A549 (cell line): ENCODE measurements around the gene HACL1. TPM values are rescaled to one million over a fixed set of nuclear protein-coding genes. Genes with fewer than 3 reads are reported as not detected.

ENCODE experiments used
- ATAC-seq, 2 experiments: fragments of 200-7000 bp in 1 of 2; fragments of >200 bp in 1 of 2; cut with Nextera tagmentation in 1 of 2; cut with Tn5 transposase in 1 of 2; 3 replicates each; pipeline versions ENCODE4 v1.8.0 to v1.9.1; 2018 to 2020; ENCODE audit warnings: mild to moderate bottlenecking in 1 of 2, moderate library complexity in 1 of 2
- CTCF ChIA-PET: fragments of 300-600 bp; sonication (Branson Sonifier 250); formaldehyde crosslinking; extraction: SDS; loops from one replicate; lab custom pipeline; 2021; ENCODE audit warnings: antibody characterized with exemption, inconsistent platforms; lab: Yijun Ruan, JAX
- POLR2A ChIA-PET: fragments of 350-600 bp; formaldehyde crosslinking; extraction: SDS; loops from one replicate; lab custom pipeline; 2021; ENCODE audit warnings: antibody characterized with exemption, inconsistent platforms; lab: Yijun Ruan, JAX
- DNase-seq, 2 experiments: peaks; one replicate each; pipeline versions ENCODE4 v3.0.0 to v3.0.0-alpha.2; 2011 to 2016; ENCODE audit warnings: low read depth in 1 of 2, low spot score in 1 of 2
- FAIRE-seq: peaks from 2 replicates; lab custom pipeline; 2011; peaks lifted over from hg19 to GRCh38; lab: Jason Lieb, UNC
- H3K27ac ChIP-seq, 2 experiments: fragments of >200 bp; sonication (Bioruptor Twin); formaldehyde crosslinking; 3 replicates each; pipeline ENCODE4 v1.5.1; 2016 to 2017
- H3K4me1 ChIP-seq: fragments of >200 bp; sonication (Bioruptor Twin); formaldehyde crosslinking; 3 replicates; pipeline ENCODE4 v1.6.1; 2016
- H3K4me2 ChIP-seq: fragments of >200 bp; sonication (Bioruptor Twin); formaldehyde crosslinking; 3 replicates; pipeline ENCODE4 v1.6.1; 2016
- H3K4me3 ChIP-seq: fragments of >200 bp; sonication (Bioruptor Twin); formaldehyde crosslinking; 3 replicates; pipeline ENCODE4 v1.5.1; 2016
- H3K9me3 ChIP-seq: fragments of >200 bp; sonication (Bioruptor Twin); formaldehyde crosslinking; 3 replicates; pipeline ENCODE4 v1.6.1; 2016
- BHLHE40 ChIP-seq: IDR thresholded peaks from 2 replicates; pipeline ENCODE4 v1.6.1; 2012; ENCODE audit warnings: low read depth, low read length, inconsistent platforms
- CBX2 ChIP-seq: fragments of 200-600 bp; sonication (generic); IDR thresholded peaks from 2 replicates; pipeline ENCODE4 v1.6.1; 2016; ENCODE audit warnings: low read depth, mild to moderate bottlenecking, borderline replicate concordance
- CBX8 ChIP-seq: fragments of 200-600 bp; sonication (generic); IDR thresholded peaks from 2 replicates; pipeline ENCODE4 v1.6.1; 2016
- CHD4 ChIP-seq: fragments of 200-600 bp; sonication (generic); IDR thresholded peaks from 2 replicates; pipeline ENCODE4 v1.6.1; 2016; ENCODE audit warnings: antibody characterized with exemption, mild to moderate bottlenecking, borderline replicate concordance
- ESRRA ChIP-seq: fragments of 150-350 bp; IDR thresholded peaks from 2 replicates; pipeline ENCODE4 v1.6.1; 2014; ENCODE audit warnings: mild to moderate bottlenecking, low read length, borderline replicate concordance
- FOSB ChIP-seq: fragments of 250-450 bp; sonication (Bioruptor Pico); IDR thresholded peaks from 2 replicates; pipeline ENCODE4 v1.5.0; 2020; ENCODE audit warnings: mild to moderate bottlenecking, moderate library complexity
- FOSL2 ChIP-seq, 2 experiments: fragments of 450-650 bp in 1 of 2; fragments of >200 bp in 1 of 2; sonication (Bioruptor Twin) in 1 of 2; formaldehyde crosslinking; IDR thresholded peaks; 2 replicates each; pipeline versions ENCODE4 v1.5.0 to v1.6.1; 2016 to 2020; ENCODE audit warnings: mild to moderate bottlenecking in 1 of 2, moderate library complexity in 1 of 2
- GATA3 ChIP-seq: IDR thresholded peaks from 2 replicates; pipeline ENCODE4 v1.6.1; 2012; ENCODE audit warnings: borderline replicate concordance
- HEYL ChIP-seq: fragments of 250-450 bp; sonication (Bioruptor Pico); IDR thresholded peaks from 2 replicates; pipeline ENCODE4 v1.8.0; 2021; ENCODE audit warnings: mild to moderate bottlenecking, moderate library complexity
- HOXB13 ChIP-seq: fragments of 250-450 bp; sonication (Bioruptor Pico); IDR thresholded peaks from 2 replicates; pipeline ENCODE4 v1.5.0; 2020; ENCODE audit warnings: low read depth, mild to moderate bottlenecking, moderate library complexity
- JUNB ChIP-seq: fragments of >200 bp; sonication (Bioruptor Twin); formaldehyde crosslinking; IDR thresholded peaks from 2 replicates; pipeline ENCODE4 v1.6.1; 2016
- MAFK ChIP-seq: fragments of 450-650 bp; IDR thresholded peaks from 2 replicates; pipeline ENCODE4 v1.6.1; 2014; ENCODE audit not compliant: partially characterized antibody
- MAZ ChIP-seq: fragments of 150-350 bp; IDR thresholded peaks from 2 replicates; pipeline ENCODE4 v1.6.1; 2014; ENCODE audit warnings: antibody characterized with exemption, low read depth, low read length, borderline replicate concordance
- MYC ChIP-seq: IDR thresholded peaks from 2 replicates; pipeline ENCODE4 v1.6.1; 2012; ENCODE audit warnings: mild to moderate bottlenecking, inconsistent platforms, low read length, improper control_type of control experiment, borderline replicate concordance
- NFE2L2 ChIP-seq: fragments of 150-350 bp; conservative IDR thresholded peaks from 2 replicates; pipeline ENCODE4 v1.6.1; 2014; ENCODE audit warnings: low read length
- NPAS2 ChIP-seq: fragments of 250-450 bp; sonication (Bioruptor Pico); IDR thresholded peaks from 2 replicates; pipeline ENCODE4 v1.8.0; 2022; ENCODE audit warnings: mild to moderate bottlenecking, moderate library complexity, borderline replicate concordance
- POLR2A ChIP-seq: IDR thresholded peaks from 2 replicates; pipeline ENCODE4 v1.6.1; 2012; ENCODE audit warnings: mild to moderate bottlenecking, low read length
- POLR2AphosphoS2 ChIP-seq: conservative IDR thresholded peaks from 2 replicates; pipeline ENCODE4 v1.6.1; 2012; ENCODE audit warnings: low read length, improper control_type of control experiment, inconsistent platforms
- RARB ChIP-seq: fragments of 250-450 bp; sonication (Bioruptor Pico); IDR thresholded peaks from 2 replicates; pipeline ENCODE4 v1.8.0; 2021; ENCODE audit warnings: mild to moderate bottlenecking, moderate library complexity
- RCOR1 ChIP-seq: fragments of 150-350 bp; IDR thresholded peaks from 2 replicates; pipeline ENCODE4 v1.6.1; 2014; ENCODE audit warnings: antibody characterized with exemption, low read length, low read depth
- RFX5 ChIP-seq: fragments of 450-650 bp; IDR thresholded peaks from 2 replicates; pipeline ENCODE4 v1.7.1; 2014; ENCODE audit warnings: antibody characterized with exemption, mild to moderate bottlenecking, moderate library complexity
- WGBS: methylation state at CpG from one replicate; pipeline ENCODE4 v1.1.6; 2017; ENCODE audit errors: missing lambda C conversion rate; 5-methylcytosine and 5-hydroxymethylcytosine counted together
- polyA plus RNA-seq, 4 experiments: library from polyadenylated mRNA; depleted of rRNA in 3 of 4; stranded (reverse); fragments of >200 nt; fragmentation: RNase III in 1 of 4; extraction: RNeasy Plus Mini Kit Qiagen cat#74134 plus additional on column Dnase treatment in 1 of 4; gene quantifications; 2 replicates in 3 of 4; 3 replicates in 1 of 4; pipeline ENCODE4 v1.2.3, GENCODE V29; 2011 to 2017
- TF ChIP-seq, protein P1 (sequence below): fragments of 150-350 bp; IDR thresholded peaks from 2 replicates; pipeline ENCODE4 v1.6.1; 2014; ENCODE audit warnings: low read depth, mild to moderate bottlenecking, low read length
- TF ChIP-seq, protein P2 (sequence below): fragments of >200 bp; sonication (Bioruptor Twin); formaldehyde crosslinking; IDR thresholded peaks from 3 replicates; pipeline ENCODE4 v1.5.1; 2016
- TF ChIP-seq, protein P3 (sequence below): IDR thresholded peaks from 2 replicates; pipeline ENCODE4 v1.6.1; 2012; ENCODE audit warnings: low read depth, borderline replicate concordance
- TF ChIP-seq, protein P4 (sequence below): fragments of 250-450 bp; sonication (Bioruptor Pico); IDR thresholded peaks from 2 replicates; pipeline ENCODE4 v1.5.0; 2020; ENCODE audit warnings: low read depth, mild to moderate bottlenecking, moderate library complexity
- TF ChIP-seq, protein P5 (sequence below): fragments of >200 bp; sonication (Bioruptor Twin); formaldehyde crosslinking; IDR thresholded peaks from 3 replicates; pipeline ENCODE4 v1.6.1; 2016

The HACL1 gene
- polyA plus RNA-seq, 2 of the 4 experiments (the other 2 are of a cell fraction) = 26.3 to 51.0 TPM

DNA sequence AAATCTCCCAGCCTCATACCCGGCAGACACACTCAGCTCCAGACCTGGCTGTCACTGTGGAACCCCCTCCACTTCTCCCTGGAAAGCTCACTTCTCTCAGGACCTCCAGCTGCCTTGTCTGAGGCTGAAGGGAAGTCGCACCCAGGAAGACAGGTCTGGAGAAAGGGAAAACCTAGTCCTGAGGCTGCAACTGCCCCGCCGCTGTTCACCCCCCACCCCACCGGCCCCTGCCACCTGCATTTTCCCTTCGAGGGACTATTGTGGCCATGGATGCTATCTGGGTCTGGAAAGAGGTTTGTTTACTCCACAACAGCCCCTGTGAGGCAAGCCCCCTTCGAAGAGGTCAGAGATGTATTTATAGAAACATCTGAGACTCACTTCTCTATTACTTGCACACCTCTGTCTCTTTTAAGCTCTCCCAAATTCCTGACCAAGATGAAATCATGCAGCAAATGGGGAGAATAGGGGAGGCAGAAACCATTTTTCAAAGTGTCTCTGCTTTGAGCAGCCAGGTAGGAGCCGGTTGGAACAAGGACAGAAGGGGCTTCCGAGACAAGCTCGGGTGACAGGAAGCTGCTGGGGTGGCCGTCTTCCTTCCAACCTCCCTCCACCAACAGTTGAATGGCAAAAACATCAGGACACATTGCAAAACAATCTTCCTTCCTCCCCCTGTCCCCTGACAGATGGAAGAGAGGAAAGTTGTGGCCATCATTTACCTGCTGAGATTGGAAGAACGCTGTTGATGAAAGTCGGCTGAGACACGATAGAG lies 80.4 kb downstream of the HACL1 start (continued):
- TF ChIP-seq, protein P1, sequence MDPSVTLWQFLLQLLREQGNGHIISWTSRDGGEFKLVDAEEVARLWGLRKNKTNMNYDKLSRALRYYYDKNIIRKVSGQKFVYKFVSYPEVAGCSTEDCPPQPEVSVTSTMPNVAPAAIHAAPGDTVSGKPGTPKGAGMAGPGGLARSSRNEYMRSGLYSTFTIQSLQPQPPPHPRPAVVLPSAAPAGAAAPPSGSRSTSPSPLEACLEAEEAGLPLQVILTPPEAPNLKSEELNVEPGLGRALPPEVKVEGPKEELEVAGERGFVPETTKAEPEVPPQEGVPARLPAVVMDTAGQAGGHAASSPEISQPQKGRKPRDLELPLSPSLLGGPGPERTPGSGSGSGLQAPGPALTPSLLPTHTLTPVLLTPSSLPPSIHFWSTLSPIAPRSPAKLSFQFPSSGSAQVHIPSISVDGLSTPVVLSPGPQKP = no peak
- TF ChIP-seq JUNB = no peak
- TF ChIP-seq FOSL2 (IDR thresholded peaks at IDR 0.05) = no peak
- no peak for TF ChIP-seq FOSL2 (CRISPR knock-in tag; IDR thresholded peaks at IDR 0.05)
- TF ChIP-seq CBX2 = no peak
- TF ChIP-seq, protein P2, sequence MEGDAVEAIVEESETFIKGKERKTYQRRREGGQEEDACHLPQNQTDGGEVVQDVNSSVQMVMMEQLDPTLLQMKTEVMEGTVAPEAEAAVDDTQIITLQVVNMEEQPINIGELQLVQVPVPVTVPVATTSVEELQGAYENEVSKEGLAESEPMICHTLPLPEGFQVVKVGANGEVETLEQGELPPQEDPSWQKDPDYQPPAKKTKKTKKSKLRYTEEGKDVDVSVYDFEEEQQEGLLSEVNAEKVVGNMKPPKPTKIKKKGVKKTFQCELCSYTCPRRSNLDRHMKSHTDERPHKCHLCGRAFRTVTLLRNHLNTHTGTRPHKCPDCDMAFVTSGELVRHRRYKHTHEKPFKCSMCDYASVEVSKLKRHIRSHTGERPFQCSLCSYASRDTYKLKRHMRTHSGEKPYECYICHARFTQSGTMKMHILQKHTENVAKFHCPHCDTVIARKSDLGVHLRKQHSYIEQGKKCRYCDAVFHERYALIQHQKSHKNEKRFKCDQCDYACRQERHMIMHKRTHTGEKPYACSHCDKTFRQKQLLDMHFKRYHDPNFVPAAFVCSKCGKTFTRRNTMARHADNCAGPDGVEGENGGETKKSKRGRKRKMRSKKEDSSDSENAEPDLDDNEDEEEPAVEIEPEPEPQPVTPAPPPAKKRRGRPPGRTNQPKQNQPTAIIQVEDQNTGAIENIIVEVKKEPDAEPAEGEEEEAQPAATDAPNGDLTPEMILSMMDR = no peak
- no peak for TF ChIP-seq POLR2AphosphoS2
- TF ChIP-seq, protein P3, sequence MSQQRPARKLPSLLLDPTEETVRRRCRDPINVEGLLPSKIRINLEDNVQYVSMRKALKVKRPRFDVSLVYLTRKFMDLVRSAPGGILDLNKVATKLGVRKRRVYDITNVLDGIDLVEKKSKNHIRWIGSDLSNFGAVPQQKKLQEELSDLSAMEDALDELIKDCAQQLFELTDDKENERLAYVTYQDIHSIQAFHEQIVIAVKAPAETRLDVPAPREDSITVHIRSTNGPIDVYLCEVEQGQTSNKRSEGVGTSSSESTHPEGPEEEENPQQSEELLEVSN = no peak
- TF ChIP-seq HOXB13 (CRISPR knock-in tag) = no peak
- no peak for TF ChIP-seq MYC
- TF ChIP-seq CBX8 = no peak
- TF ChIP-seq MAFK = no peak
- no peak for TF ChIP-seq GATA3
- TF ChIP-seq, protein P4, sequence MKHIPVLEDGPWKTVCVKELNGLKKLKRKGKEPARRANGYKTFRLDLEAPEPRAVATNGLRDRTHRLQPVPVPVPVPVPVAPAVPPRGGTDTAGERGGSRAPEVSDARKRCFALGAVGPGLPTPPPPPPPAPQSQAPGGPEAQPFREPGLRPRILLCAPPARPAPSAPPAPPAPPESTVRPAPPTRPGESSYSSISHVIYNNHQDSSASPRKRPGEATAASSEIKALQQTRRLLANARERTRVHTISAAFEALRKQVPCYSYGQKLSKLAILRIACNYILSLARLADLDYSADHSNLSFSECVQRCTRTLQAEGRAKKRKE = no peak
- TF ChIP-seq, protein P5, sequence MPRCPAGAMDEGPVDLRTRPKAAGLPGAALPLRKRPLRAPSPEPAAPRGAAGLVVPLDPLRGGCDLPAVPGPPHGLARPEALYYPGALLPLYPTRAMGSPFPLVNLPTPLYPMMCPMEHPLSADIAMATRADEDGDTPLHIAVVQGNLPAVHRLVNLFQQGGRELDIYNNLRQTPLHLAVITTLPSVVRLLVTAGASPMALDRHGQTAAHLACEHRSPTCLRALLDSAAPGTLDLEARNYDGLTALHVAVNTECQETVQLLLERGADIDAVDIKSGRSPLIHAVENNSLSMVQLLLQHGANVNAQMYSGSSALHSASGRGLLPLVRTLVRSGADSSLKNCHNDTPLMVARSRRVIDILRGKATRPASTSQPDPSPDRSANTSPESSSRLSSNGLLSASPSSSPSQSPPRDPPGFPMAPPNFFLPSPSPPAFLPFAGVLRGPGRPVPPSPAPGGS = no peak
- TF ChIP-seq ESRRA = no peak

DNA sequence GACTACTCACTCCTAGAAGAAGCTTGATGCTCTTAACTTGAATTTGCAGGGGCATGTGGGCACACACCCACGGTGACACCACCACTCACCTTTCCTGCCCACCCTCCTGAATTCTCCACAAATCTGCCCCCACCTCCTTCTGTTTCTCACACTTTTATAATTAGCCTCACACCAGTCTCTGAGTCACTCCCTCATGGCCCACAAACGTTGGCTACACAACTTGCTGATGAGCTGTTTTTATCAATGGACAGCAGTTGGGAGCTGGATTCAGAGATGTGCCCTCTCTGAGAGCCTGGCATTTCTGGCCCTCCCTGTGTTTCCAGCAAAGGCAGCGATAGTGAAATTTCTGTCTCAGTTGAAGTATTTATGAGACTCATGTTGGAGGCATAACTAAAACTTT lies 81.2 kb downstream of the HACL1 start:
- ATAC-seq = no peak; a peak in 1 of 6 replicates
- Histone ChIP-seq H3K9me3 (no peaks in the 10 kb centered on the region), H3K4me2 (no peak overlapping the region), H3K4me3 (no peak overlapping the region), H3K27ac (no peak overlapping the region), H3K4me1 (no peaks in the 10 kb centered on the region)
- ChIA-PET CTCF (interaction anchor here (1.0 kb wide), 1 partner anchor 12 kb away, joined by 5 read pairs; no protein-coding TSS in a partner anchor), POLR2A (no interaction called here)
- WGBS = 36% methylated on average over 3 of the region's 3 CpGs
- no peak for DNase-seq
- no peak for TF ChIP-seq BHLHE40
- TF ChIP-seq HOXB13 (CRISPR knock-in tag) = no peak
- TF ChIP-seq, all 56 proteins: peak for 0
- no peak for FAIRE-seq

DNA sequence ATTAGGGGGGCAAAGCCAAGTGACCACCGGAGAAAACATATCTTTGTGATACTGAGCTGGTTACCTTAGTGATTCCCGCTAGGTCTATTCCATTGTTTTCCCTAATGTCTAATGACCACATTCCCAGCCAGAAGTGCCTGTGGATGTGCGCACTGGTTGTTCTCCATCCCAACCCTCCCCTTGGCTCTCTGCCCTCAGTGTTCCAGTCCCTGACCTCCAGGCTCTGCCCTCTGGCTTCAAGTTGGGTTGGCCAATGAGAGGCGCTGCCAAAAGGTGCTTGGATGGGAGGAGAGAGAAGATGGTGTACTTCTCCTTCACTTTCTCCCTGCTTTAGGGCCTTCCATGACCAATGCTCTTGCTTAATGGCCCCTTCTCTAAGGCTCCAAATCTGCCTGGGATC lies 82.3 kb downstream of the HACL1 start:
- Histone ChIP-seq H3K4me3 (no peak overlapping the region), H3K9me3 (no peaks in the 10 kb centered on the region), H3K4me1 (no peaks in the 10 kb centered on the region), H3K4me2 (no peak overlapping the region), H3K27ac (no peak overlapping the region)
- DNase-seq (no peak), ATAC-seq (no peak), FAIRE-seq (no peak)
- ChIA-PET CTCF (interaction anchor here (1.2 kb wide), 1 partner anchor 23 kb away, joined by 3 read pairs; no protein-coding TSS in a partner anchor), POLR2A (no interaction called here)
- TF ChIP-seq HEYL (CRISPR knock-in tag) (no peak), NFE2L2 (no peak), FOSL2 (IDR thresholded peaks at IDR 0.05) (no peak), FOSL2 (CRISPR knock-in tag; IDR thresholded peaks at IDR 0.05) (no peak), CHD4 (no peak), NPAS2 (CRISPR knock-in tag) (no peak), MAZ (no peak), RFX5 (no peak), MYC (no peak), RCOR1 (no peak), POLR2A (no peak), RARB (CRISPR knock-in tag) (no peak), FOSB (no peak)
- WGBS = 85% methylated on average over 4 of the region's 4 CpGs
